MM.1S (cell line): ENCODE data around the gene ARHGEF1.

Source experiments
- DNase-seq: peaks from one replicate; pipeline ENCODE4 v3.0.0-alpha.2; 2015
- H2AFZ ChIP-seq: fragments of 300-600 bp; sonication (generic); 2 replicates; pipeline ENCODE4 v1.6.0; 2016; ENCODE audit warnings: antibody characterized with exemption, low read length
- H3F3A ChIP-seq: fragments of 300-600 bp; sonication (generic); 2 replicates; pipeline ENCODE4 v1.6.1; 2016; ENCODE audit warnings: mild to moderate bottlenecking, antibody characterized with exemption, low read length, moderate library complexity, mixed read lengths; ENCODE audit not compliant: insufficient read depth
- H3K27ac ChIP-seq: fragments of 300-600 bp; sonication (generic); 2 replicates; pipeline ENCODE4 v1.5.1; 2016; ENCODE audit warnings: mild to moderate bottlenecking, low read length
- H3K27me3 ChIP-seq: fragments of 300-600 bp; sonication (generic); replicated peaks from 2 replicates; pipeline ENCODE4 v1.6.0; 2016; ENCODE audit warnings: low read length; ENCODE audit not compliant: insufficient read depth
- H3K36me3 ChIP-seq: fragments of 300-600 bp; sonication (generic); replicated peaks from 2 replicates; pipeline ENCODE4 v1.6.1; 2016; ENCODE audit warnings: mild to moderate bottlenecking, low read length, mixed read lengths; ENCODE audit not compliant: insufficient read depth
- H3K4me1 ChIP-seq: fragments of 300-600 bp; sonication (generic); 2 replicates; pipeline ENCODE4 v1.6.1; 2016; ENCODE audit warnings: low read length, mixed read lengths
- H3K4me2 ChIP-seq: fragments of 300-600 bp; sonication (generic); 2 replicates; pipeline ENCODE4 v1.6.0; 2016; ENCODE audit warnings: low read depth, low read length
- H3K4me3 ChIP-seq: fragments of 300-600 bp; sonication (generic); 2 replicates; pipeline ENCODE4 v1.5.1; 2016; ENCODE audit warnings: low read length, mixed read lengths
- H3K79me2 ChIP-seq: fragments of 300-600 bp; sonication (generic); 2 replicates; pipeline ENCODE4 v1.6.1; 2016; ENCODE audit warnings: mixed run types, low read length, mixed read lengths
- H3K9ac ChIP-seq: fragments of 300-600 bp; sonication (generic); 2 replicates; pipeline ENCODE4 v1.6.1; 2016; ENCODE audit warnings: low read length, mixed read lengths
- H3K9me2 ChIP-seq: fragments of 300-600 bp; sonication (generic); replicated peaks from 2 replicates; pipeline ENCODE4 v1.6.1; 2016; ENCODE audit warnings: mild to moderate bottlenecking, low read length, mixed read lengths; ENCODE audit not compliant: insufficient read depth
- H3K9me3 ChIP-seq: fragments of 300-600 bp; sonication (generic); replicated peaks from 2 replicates; pipeline ENCODE4 v1.6.1; 2016; ENCODE audit warnings: mild to moderate bottlenecking, low read length, mixed read lengths; ENCODE audit not compliant: insufficient read depth
- H4K20me1 ChIP-seq: fragments of 300-600 bp; sonication (generic); 2 replicates; pipeline ENCODE4 v1.6.1; 2016; ENCODE audit warnings: mild to moderate bottlenecking, low read length, moderate library complexity, mixed read lengths; ENCODE audit not compliant: insufficient read depth
- CTCF ChIP-seq: fragments of 300-600 bp; sonication (generic); IDR thresholded peaks from 2 replicates; pipeline ENCODE4 v1.5.1; 2016; ENCODE audit warnings: antibody characterized with exemption, low read length, mixed read lengths
- EZH2 ChIP-seq: fragments of 300-600 bp; sonication (generic); optimal IDR thresholded peaks from 2 replicates; pipeline ENCODE3; 2017; ENCODE audit warnings: low read depth, mild to moderate bottlenecking, antibody characterized with exemption, low read length, mixed read lengths
- EZH2phosphoT487 ChIP-seq: fragments of 300-600 bp; sonication (generic); IDR thresholded peaks from 2 replicates; pipeline ENCODE4 v1.6.1; 2018; ENCODE audit warnings: antibody characterized with exemption, low read length

ARHGEF1 gene

GRCh38 chr19:41849067-41849466 is 33.9 kb upstream of the ARHGEF1 start:
- TF ChIP-seq EZH2 = no peak
- no peak for TF ChIP-seq CTCF
- TF ChIP-seq EZH2phosphoT487 = no peak
- Histone ChIP-seq H4K20me1 (no peaks in the 10 kb centered on the region), H3K4me3 (no peak overlapping the region), H3K36me3 (no peaks in the 10 kb centered on the region), H3K4me2 (no peak overlapping the region), H3K9me2 (no peaks in the 10 kb centered on the region), H3K9me3 (no peaks in the 10 kb centered on the region), H3K9ac (no peak overlapping the region), H2AFZ (no peak overlapping the region), H3K27me3 (peaks cover 76% of the 10 kb centered on the region), H3K27ac (no peak overlapping the region), H3F3A (no peaks in the 10 kb centered on the region), H3K4me1 (no peaks in the 10 kb centered on the region), H3K79me2 (no peaks in the 10 kb centered on the region)
- no peak for DNase-seq

GRCh38 chr19:41850381-41850780 is 32.6 kb upstream of the ARHGEF1 start:
- Histone ChIP-seq H3K79me2 (no peaks in the 10 kb centered on the region), H3K4me2 (no peak overlapping the region), H3K27me3 (peaks cover 71% of the 10 kb centered on the region), H3K9me2 (no peaks in the 10 kb centered on the region), H3K9me3 (no peaks in the 10 kb centered on the region), H3K4me1 (no peaks in the 10 kb centered on the region), H3K4me3 (no peak overlapping the region), H4K20me1 (no peaks in the 10 kb centered on the region), H3K36me3 (no peaks in the 10 kb centered on the region), H3K27ac (no peak overlapping the region), H3K9ac (no peak overlapping the region), H2AFZ (no peak overlapping the region), H3F3A (no peaks in the 10 kb centered on the region)
- TF ChIP-seq EZH2phosphoT487 (no peak), EZH2 (no peak), CTCF (no peak)
- DNase-seq = no peak

- H3K4me1 ChIP-seq = no peaks in the 10 kb centered on the region
- H3K9me3 ChIP-seq = no peaks in the 10 kb centered on the region
- TF ChIP-seq EZH2phosphoT487 (no peak), EZH2 (no peak), CTCF (no peak)
- H3K9ac ChIP-seq = no peak overlapping the region
- H3K27me3 ChIP-seq = peaks cover 64% of the 10 kb centered on the region
- DNase-seq = no peak
- H3K4me2 ChIP-seq = no peak overlapping the region
- H3K4me3 ChIP-seq = no peak overlapping the region
- H2AFZ ChIP-seq = no peak overlapping the region
- no peak overlapping the region for H3K27ac ChIP-seq
- H3K79me2 ChIP-seq = no peaks in the 10 kb centered on the region
- H3K9me2 ChIP-seq = no peaks in the 10 kb centered on the region
- no peaks in the 10 kb centered on the region for H3F3A ChIP-seq
- no peaks in the 10 kb centered on the region for H3K36me3 ChIP-seq
- no peaks in the 10 kb centered on the region for H4K20me1 ChIP-seq
These were observed 31.5 kb upstream of the ARHGEF1 start for GRCh38 chr19:41851456-41851855.
